Epithelial cell of esophagus (primary cell): ENCODE measurements around the gene VIPAS39.

Source experiments
- DNase-seq: peaks from one replicate; pipeline ENCODE4 v3.0.0; 2010; ENCODE audit warnings: low read depth
- H3K4me3 ChIP-seq: 2 replicates; pipeline ENCODE4 v1.5.1; 2011; ENCODE audit warnings: mild to moderate bottlenecking, low read length, control low read depth
- CTCF ChIP-seq: IDR thresholded peaks from 2 replicates; pipeline ENCODE4 v1.5.1; 2011; ENCODE audit warnings: low read depth, mild to moderate bottlenecking, low read length, control low read depth, inconsistent platforms; ENCODE audit not compliant: insufficient read depth; ENCODE audit errors: missing control alignments

The VIPAS39 gene

GRCh38 chr14:77457522-77458248 lies at the start of gene VIPAS39, which contains the start of gene AHSA1:
VIPAS39 (minus strand) TSS chr14:77457601; CDS start chr14:77454102, 3,499 bp downstream.
AHSA1 (plus strand) TSS chr14:77458093; CDS start chr14:77458190, 97 bp downstream.
- peak within 1 kb of the TSS; percentile 98 for H3K4me3 ChIP-seq
- no peak for TF ChIP-seq CTCF
- peak; percentile 100 for DNase-seq

GRCh38 chr14:77505031-77505430 lies 47.6 kb upstream of the VIPAS39 start:
- TF ChIP-seq CTCF = no peak
- no peak overlapping the region for H3K4me3 ChIP-seq
- no peak for DNase-seq

- TF ChIP-seq CTCF = no peak
- DNase-seq = no peak
- no peak overlapping the region for H3K4me3 ChIP-seq
Observed at GRCh38 chr14:77503138-77503537, 45.7 kb upstream of the VIPAS39 start.

GRCh38 chr14:77502109-77502782 lies 44.8 kb upstream of the VIPAS39 start:
- no peak for DNase-seq
- H3K4me3 ChIP-seq = no peak overlapping the region
- no peak for TF ChIP-seq CTCF

GRCh38 chr14:77498984-77499527 lies 41.7 kb upstream of the VIPAS39 start:
- TF ChIP-seq CTCF = no peak
- DNase-seq = peak; percentile 32
- peak overlapping the region; percentile 27 for H3K4me3 ChIP-seq

GRCh38 chr14:77498120-77498979 lies 40.9 kb upstream of the VIPAS39 start, which contains the start of gene ISM2:
ISM2 (minus strand) TSS chr14:77498816; CDS start chr14:77498793, 23 bp downstream.
- peak; percentile 56 for DNase-seq
- no peak for TF ChIP-seq CTCF
- H3K4me3 ChIP-seq = peak within 1 kb of the TSS; percentile 28
